NCI-H526 treated with DMSO at 0.1 percent for 48 hours (cell line): ENCODE data around the gene LCE3B.

ENCODE experiments used
- DNase-seq: peaks from one replicate; lab custom pipeline; 2025; lab: John Stamatoyannopoulos, UW

Gene LCE3B

DNA sequence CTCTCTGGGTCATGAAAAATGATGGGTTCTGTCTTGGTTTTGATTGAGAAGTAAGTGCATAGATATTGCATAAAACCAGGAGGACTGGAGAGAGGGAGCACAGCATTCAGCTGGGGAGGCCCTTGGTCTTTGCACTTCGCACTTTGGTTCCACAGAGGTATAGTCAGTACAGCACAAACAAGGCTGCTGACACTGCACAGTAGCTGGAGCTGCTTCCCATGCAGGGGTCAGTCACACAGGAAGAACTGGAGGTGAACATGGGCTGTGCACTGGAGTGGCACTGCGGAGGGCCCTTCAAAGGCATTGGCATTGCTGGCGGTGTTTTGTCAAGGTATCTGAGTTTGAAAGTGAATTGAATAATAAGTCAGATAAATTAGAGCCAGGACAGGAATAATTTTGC lies 45.0 kb downstream of the LCE3B start:
- DNase-seq, result no peak

DNA sequence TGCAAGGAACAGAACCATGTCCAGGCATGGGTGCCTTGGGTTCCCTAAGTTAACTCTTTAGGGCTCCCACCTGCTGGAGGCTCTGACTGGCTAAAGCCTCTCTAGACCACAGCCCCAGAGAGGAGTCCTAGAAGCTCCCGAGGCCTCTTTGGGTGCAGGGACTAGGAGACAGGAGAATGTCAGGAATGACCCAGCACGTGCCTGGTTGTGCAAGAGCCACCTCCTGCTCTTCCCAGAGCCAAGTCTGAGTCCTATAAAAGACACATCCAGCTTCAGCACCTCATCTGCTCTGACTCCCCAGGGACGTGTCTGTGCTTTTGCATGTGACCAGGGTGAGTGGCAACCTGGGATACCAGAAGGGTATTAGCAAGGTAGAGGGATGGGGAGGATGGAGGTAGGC lies 49.5 kb downstream of the LCE3B start, which contains the start of gene LCE2D:
LCE2D (plus strand) TSS at position 283 of the 400 bp plus-strand sequence. CDS start 726 bp downstream, outside the sequence.
- DNase-seq, result no peak
